ENCODE results near the gene THOC2.
"Not testable (repeated sequence)": the region's sequence is repeated elsewhere in the genome, so short reads cannot be mapped to it uniquely, and the experiment has no call there.

Gene THOC2

DNA sequence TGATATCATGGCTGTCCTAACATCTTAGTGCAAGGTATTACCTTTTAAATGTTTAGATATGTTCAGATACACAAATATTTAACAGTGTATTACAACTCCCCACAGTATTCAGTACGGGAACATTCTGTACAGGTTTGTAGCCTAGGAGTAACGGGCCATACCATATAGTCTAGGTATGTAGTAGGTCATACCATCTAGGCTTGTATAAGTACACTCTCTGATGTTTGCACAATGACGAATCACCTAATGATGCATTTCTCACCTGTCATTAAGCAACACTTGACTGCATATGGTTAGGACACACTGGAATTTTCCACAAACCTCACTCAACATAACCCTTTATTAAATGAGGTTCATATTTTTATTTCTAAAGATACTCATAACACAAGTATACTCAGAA lies 67.7 kb downstream of the THOC2 start:
- DNase-seq, result no peak

DNA sequence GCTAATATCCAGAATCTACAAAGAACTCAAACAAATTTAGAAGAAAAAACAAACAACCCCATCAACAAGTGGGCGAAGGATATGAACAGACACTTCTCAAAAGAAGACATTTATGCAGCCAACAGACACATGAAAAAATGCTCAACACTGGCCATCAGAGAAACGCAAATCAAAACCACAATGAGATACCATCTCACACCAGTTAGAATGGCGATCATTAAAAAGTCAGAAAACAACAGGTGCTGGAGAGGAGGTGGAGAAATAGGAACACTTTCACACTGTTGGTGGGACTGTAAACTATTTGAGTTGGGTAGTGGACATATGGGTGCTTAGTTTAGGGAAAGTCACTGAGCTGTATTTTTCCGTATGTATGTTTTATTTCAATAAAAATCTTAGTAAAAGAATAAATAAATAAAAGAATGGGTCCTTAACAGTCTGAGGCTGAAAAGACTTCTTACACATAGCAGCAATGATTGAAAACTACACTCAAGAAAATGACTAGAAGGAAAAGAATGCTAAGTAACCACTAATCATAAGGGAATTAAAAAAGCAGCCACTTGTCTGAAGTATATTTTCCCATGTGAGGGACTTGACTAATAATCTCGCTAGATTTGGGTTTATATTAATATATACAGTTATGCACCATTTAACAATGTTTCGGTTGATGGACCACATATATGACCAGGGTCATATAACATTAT lies 68.2 kb downstream of the THOC2 start:
- DNase-seq, result not testable (repeated sequence)

DNA sequence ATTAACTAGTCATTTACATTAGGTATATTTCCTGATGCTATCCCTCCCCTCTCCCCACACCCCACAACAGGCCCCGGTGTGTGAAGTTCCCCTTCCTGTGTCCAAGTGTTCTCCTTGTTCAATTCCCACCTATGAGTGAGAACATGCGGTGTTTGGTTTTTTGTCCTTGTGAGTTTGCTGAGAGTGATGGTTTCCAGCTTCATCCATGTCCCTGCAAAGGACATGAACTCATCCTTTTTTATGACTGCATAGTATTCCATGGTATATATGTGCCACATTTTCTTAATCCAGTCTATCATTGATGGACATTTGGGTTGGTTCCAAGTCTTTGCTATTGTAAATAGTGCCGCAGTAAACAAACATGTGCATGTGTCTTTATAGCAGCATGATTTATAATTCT lies 69.1 kb downstream of the THOC2 start:
- not testable (repeated sequence) for DNase-seq

GRCh38 chrX:123656507-123656906 lies 76.3 kb downstream of the THOC2 start:
- not testable (repeated sequence) for DNase-seq

- not testable (repeated sequence) for DNase-seq
These were observed 84.1 kb downstream of the THOC2 start for GRCh38 chrX:123648811-123649181.

DNA sequence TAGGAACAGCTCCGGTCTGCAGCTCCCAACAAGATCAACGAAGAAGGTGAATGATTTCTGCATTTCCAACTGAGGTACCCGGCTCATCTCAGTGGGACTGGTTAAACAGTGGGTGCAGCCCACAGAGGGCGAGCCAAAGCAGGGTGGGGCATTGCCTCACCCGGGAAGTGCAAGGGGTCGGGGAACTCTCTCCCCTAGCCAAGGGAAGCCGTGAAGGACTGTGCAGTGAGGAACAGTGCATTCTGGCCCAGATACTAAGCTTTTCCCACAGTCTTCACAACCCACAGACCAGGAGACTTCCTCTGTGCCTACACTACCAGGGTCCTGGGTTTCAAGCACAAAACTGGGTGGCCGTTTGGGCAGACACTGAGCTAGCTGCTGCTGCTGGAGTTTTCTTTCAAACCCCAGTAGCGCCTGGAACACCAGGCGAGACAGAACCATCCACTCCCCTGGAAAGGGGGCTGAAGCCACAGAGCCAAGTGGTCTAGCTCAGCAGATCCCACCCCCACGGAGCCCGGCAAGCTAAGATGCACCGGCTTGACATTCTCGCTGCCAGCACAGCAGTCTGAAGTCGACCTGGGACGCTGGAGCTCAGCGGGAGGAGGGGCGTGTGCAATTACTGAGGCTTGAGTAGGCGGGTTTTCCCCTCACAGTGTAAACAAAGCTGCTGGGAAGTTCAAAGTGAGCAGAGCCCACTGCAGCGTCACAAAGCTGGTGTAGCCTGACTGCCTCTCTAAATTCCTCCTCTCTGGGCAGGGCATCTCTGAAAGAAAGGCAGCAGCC lies 84.6 kb downstream of the THOC2 start:
- no peak for DNase-seq

GRCh38 chrX:123647244-123647643 lies 85.6 kb downstream of the THOC2 start:
- no peak for DNase-seq

DNA sequence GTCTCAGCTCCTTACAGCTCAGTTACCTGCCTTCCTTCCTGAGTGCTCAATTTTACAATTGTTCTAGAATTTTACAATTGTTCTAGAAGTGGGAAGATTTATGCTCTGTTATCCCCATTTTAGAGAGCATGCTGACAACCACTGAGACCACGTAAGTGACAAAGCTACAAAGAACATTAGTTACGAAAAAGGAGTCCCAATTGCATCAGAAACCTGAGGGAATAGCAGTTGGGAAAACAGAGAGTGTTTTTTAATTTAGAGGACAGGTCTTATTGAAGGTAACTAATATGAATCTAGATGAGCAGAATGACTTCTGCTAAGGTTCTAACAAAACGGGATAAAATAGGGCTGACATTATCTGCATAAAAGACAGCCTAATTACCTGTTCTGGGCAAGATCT lies 103.3 kb downstream of the THOC2 start:
- DNase-seq, result no peak

DNA sequence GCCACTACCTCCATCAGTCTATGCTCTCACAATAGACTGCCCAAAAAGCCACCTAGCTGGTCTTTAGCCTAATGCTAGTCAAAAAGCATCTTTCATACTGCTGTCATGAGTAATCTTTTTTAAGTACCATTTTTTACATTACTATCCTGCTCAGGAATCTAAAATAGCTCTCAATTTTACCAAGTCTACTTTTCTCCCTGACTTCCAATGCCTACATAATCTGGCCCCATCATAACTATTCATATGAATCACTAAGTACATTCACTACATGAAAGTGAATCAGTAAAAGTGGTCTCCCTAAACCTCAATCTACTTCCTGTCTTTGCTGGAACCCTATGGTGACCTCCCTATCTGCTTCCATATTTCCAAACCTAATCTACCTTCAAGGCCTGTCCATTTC lies 105.9 kb downstream of the THOC2 start:
- no peak for DNase-seq

GRCh38 chrX:123625952-123626351 lies 106.9 kb downstream of the THOC2 start:
- DNase-seq, result no peak

GRCh38 chrX:123625477-123625876 lies 107.4 kb downstream of the THOC2 start:
- no peak for DNase-seq

- no peak for DNase-seq
These were observed 115.8 kb downstream of the THOC2 start for GRCh38 chrX:123617007-123617406.

GRCh38 chrX:123610915-123611314 lies 121.9 kb downstream of the THOC2 start:
- no peak for DNase-seq

DNA sequence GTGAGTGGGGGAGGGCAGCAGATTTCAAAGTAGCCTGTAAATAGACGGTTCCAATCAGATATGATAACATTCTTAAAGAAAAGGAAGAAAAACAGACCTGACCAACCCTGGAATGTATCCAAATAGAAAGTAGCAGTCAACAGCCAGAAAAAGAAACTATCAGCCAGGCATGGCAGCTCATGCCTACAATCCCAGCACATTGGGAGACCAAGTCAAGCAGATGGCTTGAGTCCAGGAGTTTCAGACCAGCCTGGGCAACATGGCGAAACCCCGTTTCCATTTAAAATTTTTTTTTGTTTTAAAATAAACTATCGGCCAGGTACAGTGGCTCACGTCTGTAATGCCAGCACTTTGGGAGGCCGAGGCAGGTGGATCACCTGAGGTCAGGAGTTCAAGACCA lies 125.0 kb downstream of the THOC2 start:
- no peak for DNase-seq

- DNase-seq, result no peak
These were observed 125.6 kb downstream of the THOC2 start for GRCh38 chrX:123607270-123607669.

GRCh38 chrX:123603491-123603890 lies 129.4 kb downstream of the THOC2 start:
- DNase-seq, result no peak

GRCh38 chrX:123601437-123601836 lies 131.4 kb downstream of the THOC2 start:
- DNase-seq, result no peak

DNA sequence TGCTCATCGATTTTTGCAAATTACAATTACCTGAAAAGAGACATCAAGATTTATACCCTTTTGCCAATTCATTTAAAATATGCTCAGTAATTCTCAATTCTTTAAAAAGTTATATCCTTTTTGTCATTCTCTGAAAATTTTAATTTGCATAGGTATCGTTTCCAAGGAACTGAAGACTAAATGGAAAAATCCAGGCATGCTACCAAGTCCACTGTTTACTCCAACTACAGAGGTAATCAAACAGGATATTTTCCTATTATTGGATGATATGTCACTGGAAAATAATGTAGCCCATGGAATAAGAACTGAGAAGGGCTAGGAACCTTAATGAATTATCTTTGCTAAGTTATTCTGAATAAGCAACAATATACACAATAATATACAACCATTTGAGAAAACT lies 132.7 kb downstream of the THOC2 start:
- no peak for DNase-seq

GRCh38 chrX:123590842-123591486 lies 141.9 kb downstream of the THOC2 start:
- no peak for DNase-seq

DNA sequence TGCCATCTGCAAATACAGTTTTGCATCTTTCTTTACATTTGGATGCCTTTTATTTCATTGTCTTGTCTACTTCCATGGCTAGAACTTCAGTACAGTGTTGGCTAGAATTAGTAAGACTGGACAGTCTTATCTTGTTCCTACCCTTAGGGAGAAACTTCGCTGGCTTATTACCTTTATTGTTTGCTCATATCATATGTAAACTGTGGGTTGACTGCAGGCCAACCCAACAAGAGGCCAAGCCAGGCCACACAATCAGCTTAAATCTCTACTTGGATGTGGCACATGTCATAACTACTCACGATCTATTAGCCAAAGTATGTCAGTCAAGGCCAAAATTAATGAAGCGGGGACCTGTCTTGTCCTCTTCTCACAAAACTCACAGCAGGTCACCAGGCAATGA lies 144.1 kb downstream of the THOC2 start:
- no peak for DNase-seq

DNA sequence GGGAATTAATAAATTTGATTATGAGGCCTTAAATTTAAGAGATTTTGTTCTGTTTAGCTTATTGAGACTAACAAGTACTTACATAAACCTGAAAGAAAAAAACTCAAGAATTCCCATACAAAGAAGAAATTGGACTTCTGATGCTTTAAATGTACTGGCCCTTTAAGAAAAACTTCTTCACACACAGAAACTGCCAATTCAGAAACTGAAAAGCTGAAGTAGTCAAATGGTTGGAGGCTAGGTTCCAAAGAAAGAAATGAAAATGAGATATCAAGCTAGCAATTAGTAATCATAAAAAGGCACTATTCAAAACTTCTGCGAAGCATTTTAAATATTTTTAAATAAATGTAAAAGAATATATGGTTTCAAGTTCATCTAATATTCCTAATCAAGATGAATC lies 151.3 kb downstream of the THOC2 start:
- DNase-seq, result no peak

DNA sequence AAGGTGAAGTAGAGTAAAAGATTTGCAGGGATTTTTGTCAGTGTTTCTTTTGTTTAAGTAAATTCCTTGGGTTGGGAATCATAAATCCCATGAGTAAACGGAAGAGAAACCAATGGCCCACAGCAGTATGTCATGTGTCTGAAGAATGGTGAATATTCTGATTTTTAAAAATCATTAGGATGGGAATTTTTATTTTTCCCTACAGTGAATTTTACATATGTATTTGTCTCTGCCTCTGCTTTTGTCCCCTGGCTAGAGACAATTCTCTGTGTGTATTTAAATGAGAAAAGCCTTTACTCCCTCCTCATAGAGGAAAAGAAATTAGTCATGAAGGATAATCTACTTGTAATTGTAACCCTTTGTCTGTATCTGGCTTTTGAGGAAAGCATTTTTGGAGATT lies 152.1 kb downstream of the THOC2 start:
- no peak for DNase-seq

- DNase-seq, result not testable (repeated sequence)
These were observed 158.8 kb downstream of the THOC2 start for GRCh38 chrX:123574027-123574426.

GRCh38 chrX:123570011-123570590 lies 162.8 kb downstream of the THOC2 start:
- no peak for DNase-seq
